GM12892 (cell line): ENCODE measurements around the gene NAP1L1.

Experiments used
- POLR2A ChIP-seq: IDR thresholded peaks from 2 replicates; pipeline ENCODE4 v1.6.1; 2011; ENCODE audit warnings: low read depth, low read length, control low read depth
- TAF1 ChIP-seq: IDR thresholded peaks from 2 replicates; pipeline ENCODE4 v1.6.1; 2011; ENCODE audit warnings: low read depth, mild to moderate bottlenecking, control low read depth, low read length, borderline replicate concordance

GRCh38 chr12:76047742-76048141 lies 36.7 kb downstream of the NAP1L1 start:
- no peak for TF ChIP-seq TAF1
- TF ChIP-seq POLR2A: no peak
